Activated CD8-positive, alpha-beta T cell treated with anti-CD3 and anti-CD28 coated beads for 36 hours (primary cell): ENCODE results near the gene KMT2D. TPM values are rescaled to one million over a fixed set of nuclear protein-coding genes. Genes with fewer than 3 reads are reported as not detected.

ENCODE experiments used
- ATAC-seq: fragments of 200-7000 bp; cut with Tn5 transposase; one replicate; pipeline ENCODE4 v1.10.0; 2021; ENCODE audit warnings: mild to moderate bottlenecking, moderate library complexity
- CTCF ChIA-PET: fragments of 350-600 bp; sonication (Branson Sonifier 250); formaldehyde crosslinking; loops from one replicate; lab custom pipeline; 2021; ENCODE audit warnings: antibody characterized with exemption; lab: Charles Lee
- POLR2A ChIA-PET: fragments of 350-600 bp; sonication (Branson Sonifier 250); formaldehyde crosslinking; loops from one replicate; lab custom pipeline; 2021; ENCODE audit warnings: antibody characterized with exemption; lab: Charles Lee
- DNase-seq: peaks from one replicate; pipeline ENCODE4 v3.0.0-alpha.2; 2020
- H3K27ac Mint-ChIP-seq: one replicate; pipeline ENCODE4 v1.8.0; 2021; ENCODE audit warnings: mild to moderate bottlenecking, mixed read lengths
- H3K27me3 Mint-ChIP-seq: one replicate; pipeline ENCODE4 v1.8.0; 2021; ENCODE audit warnings: mixed read lengths
- H3K36me3 Mint-ChIP-seq: one replicate; pipeline ENCODE4 v1.8.0; 2021; ENCODE audit warnings: low read depth, mixed read lengths
- H3K4me1 Mint-ChIP-seq: one replicate; pipeline ENCODE4 v1.8.0; 2021; ENCODE audit warnings: low read depth, mixed read lengths
- H3K4me3 Mint-ChIP-seq: one replicate; pipeline ENCODE4 v1.8.0; 2021; ENCODE audit warnings: mild to moderate bottlenecking, moderate library complexity, mixed read lengths
- H3K9me3 Mint-ChIP-seq: one replicate; pipeline ENCODE4 v1.8.0; 2021; ENCODE audit warnings: mixed read lengths
- intact Hi-C: fragments of 100-400 bp; cut with micrococcal nuclease; formaldehyde crosslinking; loops from one replicate; pipeline ENCODE4 v1.10.0; 2022
- total RNA-seq, 2 experiments: library from RNA; stranded (reverse); gene quantifications; one replicate each; pipeline ENCODE4 v1.2.3, GENCODE V29; 2021
- TF ChIP-seq, protein P1 (sequence below): fragments of 200-600 bp; IDR thresholded peaks from one replicate; pipeline ENCODE4 v1.8.0; 2022; ENCODE audit warnings: antibody characterized with exemption, mild to moderate bottlenecking

Gene KMT2D
- total RNA-seq, 2 experiments from 2014 or later, result 57.5 to 62.3 TPM

- no peaks in the 10 kb centered on the region for H3K27me3 Mint-ChIP-seq
- ATAC-seq (no peak), DNase-seq (no peak)
- H3K9me3 Mint-ChIP-seq, result no peaks in the 10 kb centered on the region
- peaks cover 2% of the 10 kb centered on the region for H3K4me1 Mint-ChIP-seq
- no peak overlapping the region for H3K4me3 Mint-ChIP-seq
- H3K27ac Mint-ChIP-seq, result no peak overlapping the region
- intact Hi-C loops, result no loop called here
- ChIA-PET CTCF (interaction anchor here (1.4 to 2.1 kb wide), 3 partner anchors 17 to 39 kb away, joined by 5 to 7 read pairs (median 5); no protein-coding TSS in a partner anchor), POLR2A (no interaction called here)
- TF ChIP-seq, protein P1, sequence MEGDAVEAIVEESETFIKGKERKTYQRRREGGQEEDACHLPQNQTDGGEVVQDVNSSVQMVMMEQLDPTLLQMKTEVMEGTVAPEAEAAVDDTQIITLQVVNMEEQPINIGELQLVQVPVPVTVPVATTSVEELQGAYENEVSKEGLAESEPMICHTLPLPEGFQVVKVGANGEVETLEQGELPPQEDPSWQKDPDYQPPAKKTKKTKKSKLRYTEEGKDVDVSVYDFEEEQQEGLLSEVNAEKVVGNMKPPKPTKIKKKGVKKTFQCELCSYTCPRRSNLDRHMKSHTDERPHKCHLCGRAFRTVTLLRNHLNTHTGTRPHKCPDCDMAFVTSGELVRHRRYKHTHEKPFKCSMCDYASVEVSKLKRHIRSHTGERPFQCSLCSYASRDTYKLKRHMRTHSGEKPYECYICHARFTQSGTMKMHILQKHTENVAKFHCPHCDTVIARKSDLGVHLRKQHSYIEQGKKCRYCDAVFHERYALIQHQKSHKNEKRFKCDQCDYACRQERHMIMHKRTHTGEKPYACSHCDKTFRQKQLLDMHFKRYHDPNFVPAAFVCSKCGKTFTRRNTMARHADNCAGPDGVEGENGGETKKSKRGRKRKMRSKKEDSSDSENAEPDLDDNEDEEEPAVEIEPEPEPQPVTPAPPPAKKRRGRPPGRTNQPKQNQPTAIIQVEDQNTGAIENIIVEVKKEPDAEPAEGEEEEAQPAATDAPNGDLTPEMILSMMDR, result no peak
- peaks cover 38% of the 10 kb centered on the region for H3K36me3 Mint-ChIP-seq
Observed at GRCh38 chr12:49026678-49027480, 33.7 kb downstream of the KMT2D start.

DNA sequence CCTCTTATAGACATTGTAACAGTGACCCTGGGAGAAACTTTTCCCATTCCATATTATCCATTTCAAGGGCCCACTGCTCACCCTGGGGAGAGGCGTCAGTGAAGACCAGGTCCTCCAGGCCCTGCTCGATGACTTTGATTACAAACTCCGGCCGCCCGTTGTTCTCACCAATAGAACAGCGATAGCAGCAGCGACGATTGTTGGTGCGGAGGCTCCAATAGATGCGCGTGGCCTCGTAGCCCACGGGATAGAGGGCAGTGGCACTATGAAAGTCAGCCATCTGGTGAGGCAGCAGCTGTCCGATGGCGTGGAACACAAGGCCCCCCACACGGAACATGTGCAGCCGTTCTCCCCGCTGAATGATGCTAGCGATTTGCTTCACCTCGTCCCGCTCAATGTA lies 34.5 kb downstream of the KMT2D start:
- TF ChIP-seq, protein P1, result no peak
- H3K36me3 Mint-ChIP-seq, result peaks cover 37% of the 10 kb centered on the region
- H3K27me3 Mint-ChIP-seq, result no peaks in the 10 kb centered on the region
- H3K27ac Mint-ChIP-seq, result no peak overlapping the region
- peaks cover 2% of the 10 kb centered on the region for H3K4me1 Mint-ChIP-seq
- DNase-seq (no peak), ATAC-seq (no peak)
- no peaks in the 10 kb centered on the region for H3K9me3 Mint-ChIP-seq
- POLR2A ChIA-PET, result no interaction called here
- CTCF ChIA-PET, result interaction anchor here (2.1 kb wide), 1 partner anchor 38 kb away, joined by 5 read pairs; no protein-coding TSS in a partner anchor
- intact Hi-C loops, result no loop called here
- H3K4me3 Mint-ChIP-seq, result no peak overlapping the region

DNA sequence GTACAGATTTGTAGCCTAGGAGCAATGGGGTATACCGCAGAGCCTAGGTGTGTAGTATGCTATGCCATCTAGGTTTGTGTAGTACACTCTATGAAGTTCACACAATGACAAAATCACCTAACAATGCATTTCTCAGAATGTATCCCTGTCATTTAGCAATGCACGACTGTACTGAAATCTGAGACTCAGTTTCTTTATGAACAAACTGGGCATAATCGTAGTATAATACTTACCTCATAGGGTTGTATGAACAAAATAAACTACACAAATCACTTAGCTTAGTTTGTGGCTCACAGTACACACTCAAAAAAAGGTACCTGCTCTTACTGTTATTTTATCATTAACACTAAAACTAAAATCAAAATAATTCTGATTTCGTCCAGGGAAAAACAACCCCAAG lies 35.1 kb downstream of the KMT2D start:
- ChIA-PET POLR2A (no interaction called here), CTCF (interaction anchor here (2.1 kb wide), 1 partner anchor 37 kb away, joined by 5 read pairs; no protein-coding TSS in a partner anchor)
- DNase-seq (no peak), ATAC-seq (no peak)
- TF ChIP-seq, protein P1, result no peak
- Mint-ChIP-seq H3K27ac (no peak overlapping the region), H3K27me3 (no peaks in the 10 kb centered on the region), H3K4me3 (no peak overlapping the region), H3K9me3 (no peaks in the 10 kb centered on the region), H3K36me3 (peaks cover 34% of the 10 kb centered on the region), H3K4me1 (peaks cover 2% of the 10 kb centered on the region)
- intact Hi-C loops, result no loop called here

GRCh38 chr12:49024543-49024942 lies 36.1 kb downstream of the KMT2D start:
- peaks cover 6% of the 10 kb centered on the region for H3K4me1 Mint-ChIP-seq
- H3K27ac Mint-ChIP-seq, result no peak overlapping the region
- ATAC-seq (no peak), DNase-seq (no peak)
- ChIA-PET CTCF (interaction anchor here (0.9 to 1.2 kb wide), 2 partner anchors 19 to 87 kb away, joined by 3 to 4 read pairs; no protein-coding TSS in a partner anchor), POLR2A (no interaction called here)
- H3K9me3 Mint-ChIP-seq, result no peaks in the 10 kb centered on the region
- H3K4me3 Mint-ChIP-seq, result no peak overlapping the region
- no peaks in the 10 kb centered on the region for H3K27me3 Mint-ChIP-seq
- TF ChIP-seq, protein P1, result no peak
- H3K36me3 Mint-ChIP-seq, result peaks cover 34% of the 10 kb centered on the region
- intact Hi-C loops, result no loop called here

GRCh38 chr12:49023812-49024211 lies 36.8 kb downstream of the KMT2D start:
- Mint-ChIP-seq H3K27ac (no peak overlapping the region), H3K9me3 (no peaks in the 10 kb centered on the region), H3K4me1 (peaks cover 12% of the 10 kb centered on the region), H3K27me3 (no peaks in the 10 kb centered on the region), H3K36me3 (peaks cover 36% of the 10 kb centered on the region), H3K4me3 (no peak overlapping the region)
- TF ChIP-seq, protein P1, result no peak
- CTCF ChIA-PET, result interaction anchor here (1.2 kb wide), 1 partner anchor 20 kb away, joined by 4 read pairs; no protein-coding TSS in a partner anchor
- DNase-seq, result no peak
- intact Hi-C loops, result no loop called here
- POLR2A ChIA-PET, result interaction anchor here (1.0 to 2.1 kb wide), 4 partner anchors 8 to 32 kb away, joined by 3 to 6 read pairs (median 4); no protein-coding TSS in a partner anchor
- ATAC-seq, result no peak
